ENCODE data around the gene S100A6. TPM values are rescaled to one million over a fixed set of nuclear protein-coding genes. Genes with fewer than 3 reads are reported as not detected.

Gene S100A6
- total RNA-seq, 1 experiment from 2014 or later = 1,633 TPM

DNA sequence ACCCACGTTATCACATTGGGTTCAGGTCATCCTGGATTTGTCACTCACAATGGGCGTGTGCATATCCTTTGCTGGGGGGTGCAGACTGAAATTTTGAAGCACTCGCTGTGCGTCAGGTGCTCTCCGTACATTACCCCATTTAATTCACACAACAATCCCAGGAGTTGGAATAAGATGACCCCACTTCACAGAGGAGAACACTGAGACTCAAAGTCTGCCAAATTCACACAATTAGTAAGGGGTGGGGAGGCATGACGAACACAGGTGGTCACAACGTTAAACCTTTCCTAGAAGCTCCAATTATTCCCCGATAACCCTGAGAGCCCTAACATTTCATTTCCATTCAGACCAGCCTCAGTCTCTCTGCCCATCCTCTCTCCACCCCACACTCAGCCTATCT is 33.7 kb upstream of the S100A6 start:
- H3K4me2 ChIP-seq (ENCODE audit: low read length) = peak overlapping the region; percentile 68; the same call in 1 of the 2 replicates
- RAD21 ChIA-PET (ENCODE audit: low non-redundant PET in 1 of 2, low total read pairs in 2 of 2, uncharacterized antibody in 2 of 2, unreplicated experiment in 2 of 2) = interaction anchor here in 1 of 2 experiments (2.1 kb wide), 1 partner anchor 36 kb away, joined by 11 read pairs; no protein-coding TSS in a partner anchor
- peaks cover 58 to 76% of the 10 kb centered on the region in 2 experiments for H3K4me1 ChIP-seq (ENCODE audit: control insufficient read depth in 1 of 2, insufficient read depth in 2 of 2, low read length in 2 of 2)
- H2AFZ ChIP-seq (ENCODE audit: low read depth, low read length, poor library complexity, severe bottlenecking) = no peak overlapping the region
- no peaks in the 10 kb centered on the region for H3K27me3 ChIP-seq (ENCODE audit: insufficient read depth, low read length)
- no peaks in the 10 kb centered on the region for H3K36me3 ChIP-seq (ENCODE audit: control insufficient read depth in 1 of 2, insufficient read depth in 2 of 2, low read length in 2 of 2)
- CTCF ChIA-PET = interaction anchor here (1.0 to 3.7 kb wide), 5 partner anchors 16 to 58 kb away, joined by 3 to 35 read pairs (median 11); partner anchors contain the start of gene S100A13
- peak overlapping the region; percentile 80 for H3K9ac ChIP-seq (ENCODE audit: low read length)
- H3K9me2 ChIP-seq (ENCODE audit: insufficient read depth) = no peaks in the 10 kb centered on the region
- no peaks in the 10 kb centered on the region for H3K9me3 ChIP-seq (ENCODE audit: control insufficient read depth in 1 of 2, insufficient read depth in 1 of 2, low read depth in 1 of 2, low read length in 2 of 2)
- no peaks in the 10 kb centered on the region for H4K20me1 ChIP-seq (ENCODE audit: insufficient read depth)
- POLR2A ChIA-PET = interaction anchor here (0.6 to 4.2 kb wide), 7 partner anchors 17 to 623 kb away, joined by 3 to 38 read pairs (median 4); partner anchors contain the start of genes S100A14, S100A16 and S100A6
- intact Hi-C loops (cut with micrococcal nuclease) = loop anchor here (2.0 kb wide), 1 partner anchor 217 kb away; no protein-coding TSS in a partner anchor
- peak overlapping the region; percentile 100 for H3K27ac ChIP-seq (ENCODE audit: low read depth, low read length)
- H3K4me3 ChIP-seq (replicated peaks in 1 of 2; ENCODE audit: low read depth in 1 of 2, low read length in 2 of 2) = no peak overlapping the region
- ATAC-seq (no peak), DNase-seq (ENCODE audit: low read depth, low spot score) (no peak)
- TF ChIP-seq, protein P1, sequence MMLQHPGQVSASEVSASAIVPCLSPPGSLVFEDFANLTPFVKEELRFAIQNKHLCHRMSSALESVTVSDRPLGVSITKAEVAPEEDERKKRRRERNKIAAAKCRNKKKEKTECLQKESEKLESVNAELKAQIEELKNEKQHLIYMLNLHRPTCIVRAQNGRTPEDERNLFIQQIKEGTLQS (IDR thresholded peaks at IDR 0.05) = no peak
- TF ChIP-seq YY1 (IDR thresholded peaks at IDR 0.05; ENCODE audit: extremely low read depth, insufficient replicate concordance, low read depth, low read length) (no peak), REST (IDR thresholded peaks at IDR 0.05; ENCODE audit: low read depth) (no peak)
- TF ChIP-seq, protein P2, sequence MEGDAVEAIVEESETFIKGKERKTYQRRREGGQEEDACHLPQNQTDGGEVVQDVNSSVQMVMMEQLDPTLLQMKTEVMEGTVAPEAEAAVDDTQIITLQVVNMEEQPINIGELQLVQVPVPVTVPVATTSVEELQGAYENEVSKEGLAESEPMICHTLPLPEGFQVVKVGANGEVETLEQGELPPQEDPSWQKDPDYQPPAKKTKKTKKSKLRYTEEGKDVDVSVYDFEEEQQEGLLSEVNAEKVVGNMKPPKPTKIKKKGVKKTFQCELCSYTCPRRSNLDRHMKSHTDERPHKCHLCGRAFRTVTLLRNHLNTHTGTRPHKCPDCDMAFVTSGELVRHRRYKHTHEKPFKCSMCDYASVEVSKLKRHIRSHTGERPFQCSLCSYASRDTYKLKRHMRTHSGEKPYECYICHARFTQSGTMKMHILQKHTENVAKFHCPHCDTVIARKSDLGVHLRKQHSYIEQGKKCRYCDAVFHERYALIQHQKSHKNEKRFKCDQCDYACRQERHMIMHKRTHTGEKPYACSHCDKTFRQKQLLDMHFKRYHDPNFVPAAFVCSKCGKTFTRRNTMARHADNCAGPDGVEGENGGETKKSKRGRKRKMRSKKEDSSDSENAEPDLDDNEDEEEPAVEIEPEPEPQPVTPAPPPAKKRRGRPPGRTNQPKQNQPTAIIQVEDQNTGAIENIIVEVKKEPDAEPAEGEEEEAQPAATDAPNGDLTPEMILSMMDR (IDR thresholded peaks at IDR 0.05 in 2 of 3, conservative IDR thresholded peaks at IDR 0.05 in 1 of 3; ENCODE audit: borderline replicate concordance in 1 of 3, insufficient read depth in 1 of 3, low read depth in 2 of 3, low read length in 2 of 3) = no peak
- no peaks in the 10 kb centered on the region for H3K79me2 ChIP-seq (ENCODE audit: insufficient read depth, low read length)
- BruUV-seq (replicated peaks) = no TSS peak

Data from HCT116 (cell line).